GM12892 (cell line): ENCODE data around the gene FLYWCH2.

Source experiments
- POLR2A ChIP-seq: IDR thresholded peaks from 2 replicates; pipeline ENCODE4 v1.6.1; 2011; ENCODE audit warnings: low read depth, low read length, control low read depth
- POLR2AphosphoS5 ChIP-seq: IDR thresholded peaks from 2 replicates; pipeline ENCODE4 v1.6.1; 2011; ENCODE audit warnings: low read depth, low read length, control low read depth

DNA sequence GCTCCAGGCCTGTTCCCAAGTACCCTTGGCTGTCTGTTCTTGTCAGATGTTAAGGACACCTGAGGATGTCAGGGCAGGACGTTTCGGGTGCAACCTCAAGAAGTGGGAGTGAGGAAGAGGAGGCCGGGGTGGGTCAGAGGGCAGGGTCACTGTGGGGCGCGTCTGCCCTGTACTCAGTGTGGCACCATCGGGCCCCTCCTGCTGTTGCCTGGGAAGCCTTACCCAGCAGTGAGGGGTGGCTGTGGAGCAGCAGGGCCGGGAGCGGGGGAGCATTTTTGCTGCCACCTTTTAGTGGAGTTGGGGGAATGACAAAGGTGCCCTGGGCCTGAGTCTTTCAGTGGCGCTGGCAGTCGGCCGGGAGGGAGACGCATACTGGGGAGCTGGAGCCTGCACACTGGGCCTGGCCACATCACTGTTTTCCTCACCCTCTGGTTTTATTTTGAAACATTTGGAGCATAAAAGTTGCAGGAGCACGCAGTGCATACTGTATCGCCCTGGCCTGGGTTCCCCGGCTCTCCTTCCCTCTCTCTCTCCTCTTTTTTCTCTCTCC is 17.6 kb downstream of the FLYWCH2 start:
- TF ChIP-seq POLR2A (no peak), POLR2AphosphoS5 (no peak)
